Parathyroid adenoma (tissue), 2 donors: ENCODE measurements around the gene GMFB.
"Not testable (repeated sequence)": the region's sequence is repeated elsewhere in the genome, so short reads cannot be mapped to it uniquely, and the experiment has no call there.

Experiments
- H2AFZ ChIP-seq: fragments of 300-600 bp; sonication (generic); one replicate; pipeline ENCODE4 v1.7.0; 2017; ENCODE audit warnings: antibody characterized with exemption, mild to moderate bottlenecking
- H3K27ac ChIP-seq: fragments of 300-600 bp; sonication (generic); one replicate; pipeline ENCODE4 v1.7.0; 2017
- H3K27me3 ChIP-seq: fragments of 300-600 bp; sonication (generic); one replicate; pipeline ENCODE4 v1.7.0; 2017; ENCODE audit warnings: low read length; ENCODE audit not compliant: control insufficient read depth, insufficient read depth
- H3K36me3 ChIP-seq: fragments of 300-600 bp; sonication (generic); one replicate; pipeline ENCODE4 v1.7.0; 2017; ENCODE audit warnings: low read length; ENCODE audit not compliant: control insufficient read depth, insufficient read depth
- H3K4me1 ChIP-seq: fragments of 300-600 bp; sonication (generic); one replicate; pipeline ENCODE4 v1.7.0; 2017; ENCODE audit warnings: control low read depth
- H3K4me2 ChIP-seq: fragments of 300-600 bp; sonication (generic); one replicate; pipeline ENCODE4 v1.7.0; 2017; ENCODE audit warnings: low read length
- H3K4me3 ChIP-seq: fragments of 300-600 bp; sonication (generic); one replicate; pipeline ENCODE4 v1.7.0; 2017; ENCODE audit warnings: low read depth, low read length
- H3K79me2 ChIP-seq: fragments of 300-600 bp; sonication (generic); one replicate; pipeline ENCODE4 v1.7.0; 2017; ENCODE audit warnings: control low read depth
- H3K9ac ChIP-seq: fragments of 300-600 bp; sonication (generic); one replicate; pipeline ENCODE4 v1.7.0; 2017; ENCODE audit warnings: mild to moderate bottlenecking
- H3K9me3 ChIP-seq: fragments of 300-600 bp; sonication (generic); one replicate; pipeline ENCODE4 v1.7.0; 2017; ENCODE audit warnings: low read length; ENCODE audit not compliant: control insufficient read depth
- TF ChIP-seq, protein P1 (sequence below): fragments of 300-600 bp; sonication (generic); IDR thresholded peaks from one replicate; pipeline ENCODE4 v1.7.0; 2017; ENCODE audit warnings: antibody characterized with exemption, mild to moderate bottlenecking
- donor health status: primary hyperparathyroidism.

GMFB gene

DNA sequence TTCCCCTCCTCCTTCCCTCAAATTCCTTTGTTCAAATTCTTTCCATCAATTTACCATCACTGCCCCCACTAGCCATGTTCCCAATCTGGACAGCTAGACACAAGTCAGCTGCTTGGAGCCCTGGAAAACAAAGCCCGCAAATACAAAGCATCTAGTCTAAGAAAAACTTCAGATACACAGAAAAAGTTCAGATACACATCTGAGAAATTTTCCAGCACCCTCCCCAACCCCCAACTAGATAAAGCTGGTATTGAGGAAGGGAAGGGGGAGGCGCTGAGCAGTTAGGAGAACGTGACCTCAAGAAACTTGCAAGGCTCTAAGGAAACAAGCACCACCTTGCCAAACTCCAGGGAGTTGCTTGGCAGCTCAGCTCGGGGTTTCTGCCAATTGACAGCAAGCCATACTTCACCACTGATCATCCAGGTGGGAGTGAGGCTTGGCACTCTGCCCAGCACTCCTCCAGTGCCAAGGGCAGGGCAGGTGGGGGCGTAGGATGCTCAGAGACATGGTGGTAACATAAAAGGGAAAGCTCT, 42.6 kb downstream of the GMFB start:
- TF ChIP-seq, protein P1, sequence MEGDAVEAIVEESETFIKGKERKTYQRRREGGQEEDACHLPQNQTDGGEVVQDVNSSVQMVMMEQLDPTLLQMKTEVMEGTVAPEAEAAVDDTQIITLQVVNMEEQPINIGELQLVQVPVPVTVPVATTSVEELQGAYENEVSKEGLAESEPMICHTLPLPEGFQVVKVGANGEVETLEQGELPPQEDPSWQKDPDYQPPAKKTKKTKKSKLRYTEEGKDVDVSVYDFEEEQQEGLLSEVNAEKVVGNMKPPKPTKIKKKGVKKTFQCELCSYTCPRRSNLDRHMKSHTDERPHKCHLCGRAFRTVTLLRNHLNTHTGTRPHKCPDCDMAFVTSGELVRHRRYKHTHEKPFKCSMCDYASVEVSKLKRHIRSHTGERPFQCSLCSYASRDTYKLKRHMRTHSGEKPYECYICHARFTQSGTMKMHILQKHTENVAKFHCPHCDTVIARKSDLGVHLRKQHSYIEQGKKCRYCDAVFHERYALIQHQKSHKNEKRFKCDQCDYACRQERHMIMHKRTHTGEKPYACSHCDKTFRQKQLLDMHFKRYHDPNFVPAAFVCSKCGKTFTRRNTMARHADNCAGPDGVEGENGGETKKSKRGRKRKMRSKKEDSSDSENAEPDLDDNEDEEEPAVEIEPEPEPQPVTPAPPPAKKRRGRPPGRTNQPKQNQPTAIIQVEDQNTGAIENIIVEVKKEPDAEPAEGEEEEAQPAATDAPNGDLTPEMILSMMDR = no peak
- Histone ChIP-seq H3K4me1 (peaks cover 4% of the 10 kb centered on the region), H3K79me2 (no peaks in the 10 kb centered on the region), H3K27me3 (no peaks in the 10 kb centered on the region), H3K36me3 (no peaks in the 10 kb centered on the region), H3K4me2 (no peak overlapping the region), H3K4me3 (no peak overlapping the region), H3K9ac (no peak overlapping the region), H3K9me3 (no peaks in the 10 kb centered on the region), H2AFZ (peak overlapping the region; percentile 16), H3K27ac (no peak overlapping the region)

DNA sequence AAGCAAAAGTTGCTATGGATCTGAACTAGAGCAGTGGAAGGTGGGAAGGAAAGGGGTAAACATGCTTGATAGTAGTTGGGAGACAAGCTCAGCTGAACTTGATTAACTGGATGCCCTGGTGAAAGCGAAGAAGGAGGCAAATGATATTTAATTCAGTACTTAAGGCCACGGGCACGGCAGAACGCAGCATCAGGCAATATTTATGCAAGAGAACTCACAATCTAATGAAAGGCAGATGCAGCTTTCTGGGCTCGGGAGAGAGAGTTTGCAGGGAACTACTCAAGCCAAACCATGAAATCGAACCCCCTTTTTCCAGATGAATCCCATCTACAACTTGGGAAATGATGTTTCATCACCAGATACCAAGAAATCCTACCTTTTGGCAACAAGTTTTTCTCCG, 44.1 kb downstream of the GMFB start:
- Histone ChIP-seq H3K36me3 (no peaks in the 10 kb centered on the region), H3K9ac (no peak overlapping the region), H3K4me1 (peaks cover 11% of the 10 kb centered on the region), H2AFZ (no peak overlapping the region), H3K27ac (no peak overlapping the region), H3K4me3 (no peak overlapping the region), H3K27me3 (no peaks in the 10 kb centered on the region), H3K4me2 (no peak overlapping the region), H3K79me2 (peaks cover 8% of the 10 kb centered on the region), H3K9me3 (no peaks in the 10 kb centered on the region)
- TF ChIP-seq, protein P1 = no peak

DNA sequence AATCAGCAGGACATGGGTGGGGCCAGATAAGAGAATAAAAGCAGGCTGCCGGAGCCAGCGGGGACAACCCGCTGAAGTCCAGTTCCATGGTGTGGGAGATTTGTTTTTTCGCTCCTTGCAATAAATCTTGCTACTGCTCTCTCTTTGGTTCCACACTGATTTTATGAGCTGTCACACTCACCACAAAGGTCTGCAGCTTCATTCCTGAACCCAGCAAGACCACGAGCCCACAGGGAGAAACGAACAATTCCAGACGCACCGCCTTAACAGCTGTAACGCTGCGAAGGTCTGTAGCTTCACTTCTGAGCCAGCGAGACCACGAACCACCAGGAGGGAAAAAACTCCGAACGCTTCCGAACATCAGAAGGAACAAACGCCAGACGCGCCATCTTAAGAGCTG, 44.8 kb downstream of the GMFB start:
- no peaks in the 10 kb centered on the region for H3K9me3 ChIP-seq
- H3K27me3 ChIP-seq = no peaks in the 10 kb centered on the region
- no peak overlapping the region for H3K27ac ChIP-seq

DNA sequence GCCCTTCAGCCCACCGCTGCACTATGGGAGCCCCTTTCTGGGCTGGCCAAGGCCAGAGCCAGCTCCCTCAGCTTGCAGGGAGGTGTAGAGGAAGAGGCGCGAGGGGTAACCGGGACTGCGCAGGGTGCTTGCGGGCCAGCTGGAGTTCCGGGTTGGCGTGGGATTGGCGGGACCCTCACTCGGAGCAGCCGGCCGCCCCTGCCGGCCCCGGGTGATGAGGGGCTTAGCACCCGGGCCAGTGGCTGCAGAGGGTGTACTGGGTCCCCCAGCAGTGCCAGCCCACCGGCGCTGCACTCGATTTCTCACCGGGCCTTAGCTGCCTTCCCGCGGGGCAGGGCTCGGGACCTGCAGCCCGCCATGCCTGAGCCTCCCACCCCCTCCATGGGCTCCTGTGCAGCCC, 45.8 kb downstream of the GMFB start:
- not testable (repeated sequence) for H2AFZ ChIP-seq, H3K4me2 ChIP-seq, H3K36me3 ChIP-seq, H3K9me3 ChIP-seq, H3K9ac ChIP-seq, H3K27me3 ChIP-seq, H3K4me3 ChIP-seq, H3K27ac ChIP-seq
- Histone ChIP-seq H3K4me1 (peaks cover 11% of the 10 kb centered on the region), H3K79me2 (peaks cover 22% of the 10 kb centered on the region)

More for the DNA sequence above, 44.8 kb downstream of the GMFB start:
- H3K9ac ChIP-seq = no peak overlapping the region
- TF ChIP-seq, protein P1 = no peak
- H2AFZ ChIP-seq = no peak overlapping the region
- H3K4me3 ChIP-seq = no peak overlapping the region
- peaks cover 14% of the 10 kb centered on the region for H3K79me2 ChIP-seq
- no peaks in the 10 kb centered on the region for H3K36me3 ChIP-seq
- H3K4me2 ChIP-seq = no peak overlapping the region
- peaks cover 11% of the 10 kb centered on the region for H3K4me1 ChIP-seq

DNA sequence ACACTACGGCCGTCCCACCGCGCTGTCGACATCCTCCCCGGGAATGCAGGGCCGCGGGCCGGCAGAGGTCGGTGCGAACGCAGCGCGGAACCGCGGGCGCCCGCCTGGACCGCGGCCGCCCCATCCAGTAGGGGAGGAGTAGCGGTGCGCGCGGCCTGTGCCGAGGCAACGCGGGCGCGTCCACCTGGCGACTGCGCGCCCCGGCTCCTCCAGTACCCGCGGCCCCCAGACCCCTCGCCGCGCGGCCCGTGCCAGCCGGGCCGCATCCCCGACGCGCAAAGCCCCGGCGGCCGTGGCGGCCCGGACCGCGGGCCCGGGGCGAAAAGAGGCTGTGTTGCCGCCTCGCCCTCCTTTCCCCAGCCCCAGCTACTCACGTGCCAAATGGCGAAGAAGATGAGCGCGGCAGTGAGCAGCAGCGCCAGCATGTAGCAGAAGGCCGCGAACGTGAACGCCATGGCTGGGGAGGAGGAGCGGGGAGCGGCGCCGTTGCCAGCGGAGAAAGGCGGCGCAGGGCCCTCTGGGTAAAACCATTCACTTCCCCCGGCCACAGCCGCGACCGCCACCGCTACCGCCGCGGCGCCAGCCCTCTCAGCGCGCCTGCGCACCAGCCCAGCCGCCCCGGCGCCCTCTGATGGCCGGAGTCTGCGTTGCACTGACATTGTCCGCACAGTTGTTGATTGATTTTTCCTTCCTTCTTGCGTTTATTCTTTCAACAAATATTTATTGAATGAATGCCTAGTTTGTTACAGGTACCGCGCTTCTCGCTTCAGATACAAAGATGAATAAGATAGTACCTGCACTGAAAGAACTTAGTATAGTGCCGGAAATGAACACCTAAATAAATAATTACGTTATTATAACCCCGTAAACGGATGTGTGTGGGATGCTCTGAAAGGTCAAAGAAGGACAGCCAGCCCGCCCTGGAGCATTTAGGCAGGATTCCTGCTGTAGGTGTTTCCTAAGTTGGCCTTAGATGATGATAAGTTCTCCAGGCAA, 47.6 kb downstream of the GMFB start, which contains the start of gene CNIH1:
Gene CNIH1 (minus strand): TSS at position 502 of the 996 bp plus-strand sequence. CDS start 47 bp downstream, at position 455.
- TF ChIP-seq, protein P1 = peak; percentile 98
- Histone ChIP-seq H3K79me2 (peaks cover 32% of the 10 kb centered on the region), H3K4me1 (peaks cover 8% of the 10 kb centered on the region)

More for the DNA sequence above, 47.6 kb downstream of the GMFB start, which contains the start of gene CNIH1:
- no peaks in the 10 kb centered on the region for H3K9me3 ChIP-seq
- H3K27me3 ChIP-seq = no peaks in the 10 kb centered on the region
- peak within 1 kb of the TSS; percentile 90 for H2AFZ ChIP-seq
- no peaks in the 10 kb centered on the region for H3K36me3 ChIP-seq
- peak within 1 kb of the TSS; percentile 66 for H3K4me3 ChIP-seq
- H3K27ac ChIP-seq = peak within 1 kb of the TSS; percentile 77
- no peak within 1 kb of the TSS for H3K9ac ChIP-seq
- peak within 1 kb of the TSS; percentile 63 for H3K4me2 ChIP-seq
